Measurements from ENCODE around the gene ERMP1.

GRCh38 chr9:5869315-5870019, 36.5 kb upstream of the ERMP1 start:
- TF ChIP-seq CTCF (IDR thresholded peaks at IDR 0.05) (no peak), POLR2A (IDR thresholded peaks at IDR 0.05; ENCODE audit: low read depth) (no peak)

Measured in esophagus muscularis mucosa (tissue), 3 donors.